Measurements from ENCODE around the gene ZMYND11. TPM values are rescaled to one million over a fixed set of nuclear protein-coding genes. Genes with fewer than 3 reads are reported as not detected.

Gene ZMYND11
- total and polyA plus RNA-seq, 8 donors: 20.5 to 51.4 (median 38.6) TPM

DNA sequence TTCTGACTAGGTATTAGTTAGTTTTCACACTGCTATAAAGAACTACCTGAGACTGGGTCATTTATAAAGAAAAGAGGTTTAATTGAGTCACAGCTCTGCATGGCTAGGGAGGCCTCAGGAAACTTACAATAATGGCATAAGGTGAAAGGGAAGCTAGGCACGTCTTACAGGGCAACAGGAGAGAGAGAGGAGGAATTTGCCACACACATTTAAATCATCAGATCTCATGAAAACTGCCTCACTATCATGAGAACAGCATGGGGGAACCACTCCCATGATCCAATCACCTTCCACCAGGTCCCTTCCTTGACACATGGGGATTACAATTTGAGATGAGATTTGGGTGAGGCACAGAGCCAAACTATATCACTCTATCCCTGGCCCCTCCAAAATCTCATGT, 40.6 kb upstream of the ZMYND11 start:
- TF ChIP-seq, protein P1, sequence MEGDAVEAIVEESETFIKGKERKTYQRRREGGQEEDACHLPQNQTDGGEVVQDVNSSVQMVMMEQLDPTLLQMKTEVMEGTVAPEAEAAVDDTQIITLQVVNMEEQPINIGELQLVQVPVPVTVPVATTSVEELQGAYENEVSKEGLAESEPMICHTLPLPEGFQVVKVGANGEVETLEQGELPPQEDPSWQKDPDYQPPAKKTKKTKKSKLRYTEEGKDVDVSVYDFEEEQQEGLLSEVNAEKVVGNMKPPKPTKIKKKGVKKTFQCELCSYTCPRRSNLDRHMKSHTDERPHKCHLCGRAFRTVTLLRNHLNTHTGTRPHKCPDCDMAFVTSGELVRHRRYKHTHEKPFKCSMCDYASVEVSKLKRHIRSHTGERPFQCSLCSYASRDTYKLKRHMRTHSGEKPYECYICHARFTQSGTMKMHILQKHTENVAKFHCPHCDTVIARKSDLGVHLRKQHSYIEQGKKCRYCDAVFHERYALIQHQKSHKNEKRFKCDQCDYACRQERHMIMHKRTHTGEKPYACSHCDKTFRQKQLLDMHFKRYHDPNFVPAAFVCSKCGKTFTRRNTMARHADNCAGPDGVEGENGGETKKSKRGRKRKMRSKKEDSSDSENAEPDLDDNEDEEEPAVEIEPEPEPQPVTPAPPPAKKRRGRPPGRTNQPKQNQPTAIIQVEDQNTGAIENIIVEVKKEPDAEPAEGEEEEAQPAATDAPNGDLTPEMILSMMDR (IDR thresholded peaks at IDR 0.05): no peak
- WGBS, 2 donors: 63 to 73% methylated on average over 1 of the region's 1 CpG
- Histone ChIP-seq H3K4me1 (peaks cover 11 to 24% (median 17%) of the 10 kb centered on the region in 3 donors), H3K27me3 (no peaks in the 10 kb centered on the region), H3K4me3 (no peak overlapping the region), H3K9me3 (no peaks in the 10 kb centered on the region), H3K36me3 (no peaks in the 10 kb centered on the region), H3K27ac (no peak overlapping the region)
- intact Hi-C loops (cut with DNase I): no loop called here
- no peak for DNase-seq
- no peak for ATAC-seq
- no peak for FAIRE-seq

DNA sequence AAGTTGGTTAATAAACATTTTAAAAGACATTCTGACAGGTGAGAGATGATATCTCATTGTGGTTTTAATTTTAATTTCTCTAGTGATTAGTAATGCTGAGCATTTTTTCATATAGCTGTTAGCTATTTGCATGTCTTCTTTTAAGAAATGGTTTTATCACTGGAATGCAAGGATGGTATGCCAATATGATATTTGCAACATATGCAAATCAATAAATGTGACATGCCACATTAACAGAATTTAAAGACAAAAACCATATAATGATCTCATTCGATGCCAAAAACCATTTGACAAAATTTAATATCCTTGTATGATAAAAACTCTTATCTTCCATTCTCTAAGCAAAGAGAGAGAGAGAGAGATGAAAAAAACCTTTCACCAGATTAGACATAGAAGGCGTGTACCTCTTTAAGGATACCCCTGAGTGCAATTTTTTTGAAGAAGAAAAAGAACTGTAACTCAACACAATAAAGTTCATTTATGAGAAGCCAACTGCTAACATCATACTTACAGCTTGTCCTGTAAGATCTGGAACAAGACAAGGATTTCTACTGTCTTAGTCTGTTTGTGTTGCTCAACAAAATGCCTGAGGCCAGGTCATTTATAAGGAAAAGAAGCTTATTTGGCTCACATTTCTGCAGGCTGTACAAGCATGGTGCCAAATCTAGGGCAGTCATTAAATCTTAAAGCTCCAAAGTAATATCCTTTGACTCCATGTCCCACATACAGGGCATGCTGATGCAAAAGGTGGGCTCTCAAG, 39.7 kb upstream of the ZMYND11 start:
- peaks cover 11 to 18% (median 17%) of the 10 kb centered on the region in 3 donors for H3K4me1 ChIP-seq
- DNase-seq (no peak), ATAC-seq (no peak), FAIRE-seq (no peak)
- no peak overlapping the region for H3K27ac ChIP-seq
- no peak overlapping the region for H3K4me3 ChIP-seq
- TF ChIP-seq, protein P1 (IDR thresholded peaks at IDR 0.05): no peak
- no peaks in the 10 kb centered on the region for H3K36me3 ChIP-seq
- no peaks in the 10 kb centered on the region for H3K9me3 ChIP-seq
- 62 to 75% methylated on average over 2 of the region's 2 CpGs for WGBS, 2 donors
- intact Hi-C loops (cut with DNase I): no loop called here
- no peaks in the 10 kb centered on the region for H3K27me3 ChIP-seq

DNA sequence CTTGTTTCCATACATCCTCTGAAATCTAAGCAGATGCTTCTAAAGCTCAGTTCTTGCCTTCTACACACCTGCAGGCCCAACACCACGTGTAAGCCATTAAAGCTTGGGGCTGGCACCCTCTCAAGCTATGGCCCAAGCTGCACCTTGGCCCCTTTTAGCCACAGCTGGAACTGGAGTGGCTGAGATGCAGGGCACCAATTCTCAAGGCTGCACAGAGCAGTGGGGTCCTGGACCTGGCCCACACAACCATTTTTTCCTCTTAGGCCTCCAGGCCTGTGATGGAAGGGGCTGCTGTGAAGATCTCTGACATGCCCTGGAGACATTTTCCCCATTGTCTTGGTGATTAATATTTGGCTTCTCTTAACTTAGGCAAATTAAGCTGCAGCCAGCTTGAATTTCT, 38.8 kb upstream of the ZMYND11 start:
- ATAC-seq: no peak
- H3K36me3 ChIP-seq: no peaks in the 10 kb centered on the region
- intact Hi-C loops (cut with DNase I): no loop called here
- no peak for FAIRE-seq
- no peak overlapping the region for H3K27ac ChIP-seq
- no peak for DNase-seq
- peaks cover 11 to 18% (median 17%) of the 10 kb centered on the region in 3 donors for H3K4me1 ChIP-seq
- no peaks in the 10 kb centered on the region for H3K27me3 ChIP-seq
- no peaks in the 10 kb centered on the region for H3K9me3 ChIP-seq
- no peak overlapping the region for H3K4me3 ChIP-seq
- WGBS, 2 donors: 25 to 38% methylated on average over 1 of the region's 1 CpG
- TF ChIP-seq, protein P1 (IDR thresholded peaks at IDR 0.05): no peak

DNA sequence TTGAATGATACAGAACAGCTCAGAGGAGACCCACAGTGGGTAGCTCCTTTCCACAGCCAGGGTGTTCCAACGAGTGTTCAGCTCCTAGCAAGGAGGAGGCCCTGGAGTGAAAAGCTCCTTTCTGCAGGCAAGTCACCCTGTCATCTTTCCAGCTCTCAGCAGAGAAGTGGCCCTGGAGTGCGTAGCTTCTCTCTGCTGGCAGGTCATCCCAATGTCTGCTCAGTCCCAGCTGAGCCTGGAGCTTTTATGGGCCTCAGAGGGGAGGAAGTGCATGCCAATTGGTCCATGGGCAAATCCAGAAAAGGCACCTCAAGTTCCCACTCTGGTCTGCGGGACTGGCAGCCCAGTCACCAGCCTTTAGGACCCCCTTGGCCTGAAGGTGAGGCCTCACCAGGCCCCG, 30.8 kb upstream of the ZMYND11 start:
- TF ChIP-seq, protein P1 (IDR thresholded peaks at IDR 0.05): no peak
- FAIRE-seq: no peak

More for the DNA sequence above, 30.8 kb upstream of the ZMYND11 start:
- intact Hi-C loops (cut with DNase I): no loop called here
- no peak overlapping the region for H3K4me3 ChIP-seq
- WGBS, 2 donors: 96% methylated on average over 4 of the region's 4 CpGs
- DNase-seq (no peak), ATAC-seq (no peak)
- peaks cover 0 to 13% (median 10%) of the 10 kb centered on the region in 3 donors for H3K4me1 ChIP-seq
- H3K27me3 ChIP-seq: no peaks in the 10 kb centered on the region
- no peak overlapping the region for H3K27ac ChIP-seq
- H3K9me3 ChIP-seq: no peaks in the 10 kb centered on the region
- H3K36me3 ChIP-seq: no peaks in the 10 kb centered on the region

Measured in pancreas (tissue), 10 donors.